Neural progenitor cell (in vitro differentiated cells): Measurements from ENCODE around the gene CCNYL1. TPM values are rescaled to one million over a fixed set of nuclear protein-coding genes. Genes with fewer than 3 reads are reported as not detected.

Source experiments
- DNase-seq: peaks from one replicate; pipeline ENCODE4 v3.0.0-alpha.2; 2016; ENCODE audit warnings: low spot score
- H2AFZ ChIP-seq: fragments of 200-600 bp; sonication (generic); replicated peaks from 2 replicates; pipeline ENCODE4 v1.6.1; 2016; ENCODE audit warnings: antibody characterized with exemption
- H3F3A ChIP-seq: fragments of 200-600 bp; sonication (generic); 2 replicates; pipeline ENCODE4 v1.6.1; 2016; ENCODE audit warnings: antibody characterized with exemption, low read depth
- H3K27ac ChIP-seq: fragments of 200-600 bp; sonication (generic); 2 replicates; pipeline ENCODE4 v1.5.1; 2016; ENCODE audit warnings: mild to moderate bottlenecking
- H3K27me3 ChIP-seq: fragments of 200-600 bp; sonication (generic); 2 replicates; pipeline ENCODE4 v1.6.1; 2016; ENCODE audit warnings: mild to moderate bottlenecking, moderate library complexity
- H3K36me3 ChIP-seq: fragments of 200-600 bp; sonication (generic); 2 replicates; pipeline ENCODE4 v1.5.1; 2016
- H3K4me1 ChIP-seq: fragments of 200-600 bp; sonication (generic); 2 replicates; pipeline ENCODE4 v1.6.1; 2016; ENCODE audit warnings: mixed run types
- H3K4me2 ChIP-seq: fragments of 200-600 bp; sonication (generic); 2 replicates; pipeline ENCODE4 v1.6.1; 2016
- H3K4me3 ChIP-seq: fragments of 200-600 bp; sonication (generic); 2 replicates; pipeline ENCODE4 v1.5.1; 2016
- H3K79me2 ChIP-seq: fragments of 200-600 bp; sonication (generic); 2 replicates; pipeline ENCODE4 v1.6.1; 2016; ENCODE audit warnings: low read depth
- H3K9ac ChIP-seq: fragments of 200-600 bp; sonication (generic); 2 replicates; pipeline ENCODE4 v1.6.1; 2016
- H3K9me3 ChIP-seq: fragments of 200-600 bp; sonication (generic); 2 replicates; pipeline ENCODE4 v1.5.1; 2016; ENCODE audit warnings: low read depth
- H4K20me1 ChIP-seq: fragments of 200-600 bp; sonication (generic); 2 replicates; pipeline ENCODE4 v1.6.1; 2016; ENCODE audit warnings: low read depth
- H3K27ac Mint-ChIP-seq: 3 replicates; pipeline ENCODE4 v1.8.0; 2021; ENCODE audit warnings: mixed read lengths
- H3K27me3 Mint-ChIP-seq: 2 replicates; pipeline ENCODE4 v1.8.0; 2022; ENCODE audit warnings: low read depth, mild to moderate bottlenecking, inconsistent platforms, moderate library complexity, mixed read lengths; ENCODE audit not compliant: insufficient read depth
- H3K36me3 Mint-ChIP-seq: 3 replicates; pipeline ENCODE4 v1.8.0; 2021; ENCODE audit warnings: mixed read lengths
- H3K4me1 Mint-ChIP-seq: 3 replicates; pipeline ENCODE4 v1.8.0; 2021; ENCODE audit warnings: mixed read lengths
- H3K4me3 Mint-ChIP-seq: 3 replicates; pipeline ENCODE4 v1.8.0; 2021; ENCODE audit warnings: mild to moderate bottlenecking, moderate library complexity, mixed read lengths
- H3K9me3 Mint-ChIP-seq: 3 replicates; pipeline ENCODE4 v1.8.0; 2020; ENCODE audit warnings: mixed read lengths
- CTCF ChIP-seq: fragments of 200-600 bp; sonication (generic); IDR thresholded peaks from 2 replicates; pipeline ENCODE4 v1.5.1; 2017; ENCODE audit warnings: antibody characterized with exemption, mild to moderate bottlenecking
- EZH2 ChIP-seq: fragments of 200-600 bp; sonication (generic); IDR thresholded peaks from 2 replicates; pipeline ENCODE4 v1.6.1; 2017; ENCODE audit warnings: antibody characterized with exemption, mild to moderate bottlenecking, moderate library complexity
- EZH2phosphoT487 ChIP-seq: fragments of 200-600 bp; sonication (generic); IDR thresholded peaks from 2 replicates; pipeline ENCODE4 v1.6.1; 2017; ENCODE audit warnings: antibody characterized with exemption
- total RNA-seq: library from RNA; depleted of rRNA; stranded (reverse); fragments of >200 nt; gene quantifications from 2 replicates; pipeline ENCODE4 v1.2.3, GENCODE V29; 2015; ENCODE audit warnings: low replicate concordance

CCNYL1 gene
- total RNA-seq, 1 donor from 2014 or later = 22.0 TPM

GRCh38 chr2:207697411-207697810 is 14.0 kb upstream of the CCNYL1 start:
- H4K20me1 ChIP-seq = no peaks in the 10 kb centered on the region
- no peak overlapping the region for H3K9ac ChIP-seq
- no peaks in the 10 kb centered on the region for H3K27me3 ChIP-seq
- no peaks in the 10 kb centered on the region for H3K9me3 Mint-ChIP-seq
- H3K4me3 ChIP-seq = no peak overlapping the region
- H3K27ac Mint-ChIP-seq = no peak overlapping the region
- TF ChIP-seq EZH2 (no peak), EZH2phosphoT487 (no peak), CTCF (no peak)
- H3K27me3 Mint-ChIP-seq = peaks cover 3% of the 10 kb centered on the region
- H3K36me3 ChIP-seq = no peaks in the 10 kb centered on the region
- no peaks in the 10 kb centered on the region for H3K4me1 ChIP-seq
- no peaks in the 10 kb centered on the region for H3K79me2 ChIP-seq
- H3K4me1 Mint-ChIP-seq = no peaks in the 10 kb centered on the region
- H3K9me3 ChIP-seq = no peaks in the 10 kb centered on the region
- DNase-seq = no peak
- no peak overlapping the region for H3K27ac ChIP-seq
- no peak overlapping the region for H3K4me3 Mint-ChIP-seq
- no peaks in the 10 kb centered on the region for H3F3A ChIP-seq
- no peak overlapping the region for H3K4me2 ChIP-seq
- no peaks in the 10 kb centered on the region for H3K36me3 Mint-ChIP-seq
- H2AFZ ChIP-seq = no peak overlapping the region

GRCh38 chr2:207698301-207698700 is 13.1 kb upstream of the CCNYL1 start:
- H4K20me1 ChIP-seq = no peaks in the 10 kb centered on the region
- H3K36me3 Mint-ChIP-seq = no peaks in the 10 kb centered on the region
- DNase-seq = no peak
- no peak overlapping the region for H3K4me3 Mint-ChIP-seq
- H3K27me3 ChIP-seq = no peaks in the 10 kb centered on the region
- no peaks in the 10 kb centered on the region for H3K9me3 ChIP-seq
- H3K4me3 ChIP-seq = no peak overlapping the region
- H3K4me1 Mint-ChIP-seq = no peaks in the 10 kb centered on the region
- H3K27ac ChIP-seq = no peak overlapping the region
- H3K9me3 Mint-ChIP-seq = no peaks in the 10 kb centered on the region
- TF ChIP-seq CTCF (no peak), EZH2 (no peak), EZH2phosphoT487 (no peak)
- no peaks in the 10 kb centered on the region for H3K4me1 ChIP-seq
- H3K9ac ChIP-seq = no peak overlapping the region
- no peaks in the 10 kb centered on the region for H3K79me2 ChIP-seq
- no peaks in the 10 kb centered on the region for H3F3A ChIP-seq
- no peak overlapping the region for H3K27ac Mint-ChIP-seq
- peaks cover 4% of the 10 kb centered on the region for H3K27me3 Mint-ChIP-seq
- H3K4me2 ChIP-seq = no peak overlapping the region
- H3K36me3 ChIP-seq = no peaks in the 10 kb centered on the region
- H2AFZ ChIP-seq = no peak overlapping the region

- Mint-ChIP-seq H3K4me3 (no peak overlapping the region), H3K4me1 (peaks cover 3% of the 10 kb centered on the region), H3K27ac (no peak overlapping the region)
These were observed 7.4 kb upstream of the CCNYL1 start for GRCh38 chr2:207704078-207704477.

More at GRCh38 chr2:207704078-207704477, 7.4 kb upstream of the CCNYL1 start:
- Mint-ChIP-seq H3K36me3 (no peaks in the 10 kb centered on the region), H3K27me3 (peaks cover 2% of the 10 kb centered on the region), H3K9me3 (no peaks in the 10 kb centered on the region)
- TF ChIP-seq CTCF (no peak), EZH2phosphoT487 (no peak), EZH2 (no peak)
- Histone ChIP-seq H3K9me3 (no peaks in the 10 kb centered on the region), H3K79me2 (no peaks in the 10 kb centered on the region), H3K4me2 (no peak overlapping the region), H3K9ac (no peak overlapping the region), H2AFZ (no peak overlapping the region), H3K36me3 (no peaks in the 10 kb centered on the region), H3K27ac (no peak overlapping the region), H3K4me3 (no peak overlapping the region), H3F3A (no peaks in the 10 kb centered on the region), H3K27me3 (no peaks in the 10 kb centered on the region), H4K20me1 (no peaks in the 10 kb centered on the region), H3K4me1 (peaks cover 4% of the 10 kb centered on the region)
- no peak for DNase-seq
